ACC112 (cell line): ENCODE results near the gene XRCC5.

Source experiments
- H2AFZ ChIP-seq: fragments of 200-600 bp; sonication (generic); one replicate; pipeline ENCODE4 v1.6.0; 2017; ENCODE audit warnings: antibody characterized with exemption, low read length; ENCODE audit not compliant: unreplicated experiment
- H3K27ac ChIP-seq: fragments of 200-600 bp; sonication (generic); 2 replicates; pipeline ENCODE4 v1.5.1; 2014; ENCODE audit warnings: low read depth, mild to moderate bottlenecking, antibody characterized with exemption, low read length, moderate library complexity
- H3K27me3 ChIP-seq: fragments of 200-600 bp; sonication (generic); 2 replicates; pipeline ENCODE4 v1.6.1; 2014; ENCODE audit warnings: mild to moderate bottlenecking, antibody characterized with exemption, low read length, moderate library complexity, mixed read lengths; ENCODE audit not compliant: insufficient read depth
- H3K36me3 ChIP-seq: fragments of 200-600 bp; sonication (generic); 2 replicates; pipeline ENCODE4 v1.6.1; 2016; ENCODE audit warnings: mild to moderate bottlenecking, antibody characterized with exemption, low read length, moderate library complexity, mixed read lengths; ENCODE audit not compliant: insufficient read depth
- H3K4me1 ChIP-seq: fragments of 200-600 bp; sonication (generic); one replicate; pipeline ENCODE4 v1.6.1; 2016; ENCODE audit warnings: low read length, mixed read lengths; ENCODE audit not compliant: insufficient read depth, unreplicated experiment, control insufficient read depth
- H3K4me3 ChIP-seq: fragments of 200-600 bp; sonication (generic); 2 replicates; pipeline ENCODE4 v1.5.1; 2014; ENCODE audit warnings: mild to moderate bottlenecking, low read depth, low read length
- H3K79me2 ChIP-seq: fragments of 200-600 bp; sonication (generic); one replicate; pipeline ENCODE4 v1.6.0; 2016; ENCODE audit warnings: low read length; ENCODE audit not compliant: control insufficient read depth, unreplicated experiment, insufficient read depth

The XRCC5 gene

DNA sequence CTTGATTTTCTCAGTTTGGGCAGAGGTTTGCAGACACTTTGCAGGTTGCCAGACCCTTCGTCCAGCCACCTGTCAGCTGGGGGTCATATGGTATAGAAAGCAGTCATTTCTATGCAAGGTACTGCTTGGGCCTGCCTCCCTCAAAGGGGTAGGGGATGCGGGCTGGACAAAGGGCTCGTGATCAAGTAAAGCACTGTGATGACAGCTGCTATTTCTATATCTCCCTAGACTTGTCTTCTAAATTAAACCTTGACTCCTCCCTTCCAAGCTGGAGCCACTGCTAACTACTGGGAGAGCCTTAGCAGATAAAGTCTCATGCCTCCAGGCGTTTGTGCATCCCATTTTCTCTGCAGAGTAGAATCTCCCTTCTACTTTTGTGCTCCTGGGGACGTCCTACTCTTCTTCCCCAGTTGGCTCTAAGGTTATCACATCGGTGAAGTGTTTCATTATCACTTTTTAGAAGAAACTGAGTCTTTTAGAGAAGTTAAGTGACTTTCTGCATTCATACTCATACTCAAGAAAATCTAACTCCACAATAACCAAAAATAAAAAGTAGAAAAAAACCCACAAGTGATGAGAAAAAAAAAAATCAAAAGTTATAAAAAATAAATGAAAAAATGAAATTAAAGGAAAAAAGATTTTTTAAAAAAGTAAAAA is 710 bp upstream of the XRCC5 start:
- Histone ChIP-seq H3K79me2 (peaks cover 42% of the 10 kb centered on the region), H3K4me1 (peaks cover 28% of the 10 kb centered on the region), H3K27me3 (no peaks in the 10 kb centered on the region), H2AFZ (no peak overlapping the region), H3K4me3 (peak overlapping the region; percentile 99), H3K36me3 (peaks cover 23% of the 10 kb centered on the region), H3K27ac (peak overlapping the region; percentile 57)

DNA sequence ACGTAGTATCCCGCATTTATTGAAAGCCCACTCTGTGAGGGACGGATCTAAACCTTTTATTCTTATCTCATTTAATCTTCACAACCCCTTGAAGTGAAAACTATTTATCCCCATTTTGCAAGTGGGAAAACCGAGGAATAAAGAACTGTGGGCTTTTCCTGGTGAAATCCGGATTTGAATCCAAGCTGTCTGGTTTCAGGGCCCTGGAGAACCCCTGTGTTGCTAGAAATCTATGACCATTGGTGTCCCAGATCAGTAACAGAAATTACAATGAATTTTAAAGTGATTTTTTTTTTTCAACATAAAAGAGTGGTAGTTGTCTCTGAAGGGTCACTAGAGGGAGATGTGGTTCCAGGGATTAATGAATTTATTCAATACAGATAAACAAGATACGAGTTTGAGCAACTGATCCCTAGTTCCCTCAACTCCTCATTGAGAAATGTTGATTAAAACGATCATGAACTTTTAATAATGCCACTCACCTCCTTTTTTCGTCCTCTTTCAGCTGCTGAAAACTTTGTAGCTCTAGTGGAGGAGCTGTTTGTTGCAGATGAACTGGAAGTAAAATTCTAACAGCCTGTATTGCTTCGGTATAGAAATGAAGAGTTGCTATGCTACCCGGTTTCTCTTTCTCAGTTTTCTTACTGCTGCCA is 940 bp downstream of the XRCC5 start:
- no peaks in the 10 kb centered on the region for H3K27me3 ChIP-seq
- peak overlapping the region; percentile 85 for H2AFZ ChIP-seq
- H3K27ac ChIP-seq = peak overlapping the region; percentile 81

DNA sequence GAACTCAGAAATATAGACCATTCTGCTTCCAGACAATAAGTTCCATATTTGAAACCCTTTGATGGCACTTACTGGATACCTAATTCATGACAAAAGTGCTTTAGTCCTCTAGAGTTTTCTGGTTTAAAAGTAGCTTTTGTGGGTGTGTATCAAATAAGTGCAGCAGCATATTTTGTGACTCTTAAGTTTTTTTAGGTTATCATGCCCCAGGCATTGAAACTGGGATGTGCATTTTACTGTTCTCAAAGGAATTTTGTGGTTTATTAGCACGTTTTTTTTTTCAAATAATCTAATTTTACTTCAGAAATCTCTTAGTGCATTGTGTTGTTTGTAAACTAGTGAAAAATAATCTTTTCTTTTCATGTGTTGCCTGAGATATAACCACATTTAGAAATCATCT is 1.5 kb downstream of the XRCC5 start:
- Histone ChIP-seq H2AFZ (no peak overlapping the region), H3K79me2 (peaks cover 53% of the 10 kb centered on the region), H3K4me3 (peak overlapping the region; percentile 99), H3K27me3 (no peaks in the 10 kb centered on the region), H3K27ac (peak overlapping the region; percentile 81), H3K4me1 (peaks cover 33% of the 10 kb centered on the region), H3K36me3 (peaks cover 25% of the 10 kb centered on the region)

More for the DNA sequence above, 940 bp downstream of the XRCC5 start:
- H3K4me3 ChIP-seq = peak overlapping the region; percentile 99
- peaks cover 29% of the 10 kb centered on the region for H3K4me1 ChIP-seq
- peaks cover 25% of the 10 kb centered on the region for H3K36me3 ChIP-seq
- H3K79me2 ChIP-seq = peaks cover 47% of the 10 kb centered on the region

DNA sequence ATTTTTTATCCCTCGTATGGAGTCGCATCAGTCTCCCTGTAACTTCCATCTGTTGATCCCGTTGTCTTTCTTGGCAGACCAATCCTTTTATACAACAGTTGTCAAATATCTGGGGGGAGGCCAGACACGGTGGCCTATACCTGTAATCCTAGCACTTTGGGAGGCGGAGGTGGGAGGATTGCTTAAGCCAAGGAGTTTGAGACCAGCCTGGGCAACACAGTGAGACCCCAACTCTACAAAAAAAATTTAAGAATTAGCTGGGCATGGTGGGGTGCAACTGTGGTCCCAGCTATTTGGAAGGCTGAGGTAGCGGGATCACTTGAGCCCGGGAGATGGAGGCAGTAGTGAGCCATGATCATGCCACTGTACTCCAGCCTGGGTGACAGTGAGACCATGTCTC is 2.0 kb downstream of the XRCC5 start:
- peaks cover 25% of the 10 kb centered on the region for H3K36me3 ChIP-seq
- H3K27ac ChIP-seq = no peak overlapping the region; the same call in 1 of the 2 replicates
- peaks cover 57% of the 10 kb centered on the region for H3K79me2 ChIP-seq
- H2AFZ ChIP-seq = no peak overlapping the region
- H3K27me3 ChIP-seq = no peaks in the 10 kb centered on the region
- H3K4me3 ChIP-seq = peak overlapping the region; percentile 99
- H3K4me1 ChIP-seq = peaks cover 36% of the 10 kb centered on the region

DNA sequence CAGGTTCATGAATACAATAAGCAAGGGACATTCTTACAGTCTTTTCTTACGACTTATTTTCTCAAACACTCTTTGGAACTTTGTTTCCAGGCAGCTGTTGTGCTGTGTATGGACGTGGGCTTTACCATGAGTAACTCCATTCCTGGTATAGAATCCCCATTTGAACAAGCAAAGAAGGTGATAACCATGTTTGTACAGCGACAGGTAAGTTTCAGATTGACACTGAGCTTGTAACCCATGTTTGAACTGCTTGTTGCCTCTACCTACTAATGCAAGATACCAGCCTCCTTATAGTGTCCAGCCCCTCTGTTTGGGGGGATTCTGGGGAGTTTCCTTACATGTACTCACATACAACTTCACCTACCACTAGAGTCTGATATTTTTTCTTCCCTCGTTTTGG is 3.8 kb downstream of the XRCC5 start:
- no peak overlapping the region for H3K4me3 ChIP-seq
- H3K4me1 ChIP-seq = peaks cover 53% of the 10 kb centered on the region
- H3K36me3 ChIP-seq = peaks cover 39% of the 10 kb centered on the region
- no peak overlapping the region for H2AFZ ChIP-seq
- H3K79me2 ChIP-seq = peaks cover 75% of the 10 kb centered on the region
- peak overlapping the region; percentile 13; the same call in 1 of the 2 replicates for H3K27ac ChIP-seq
- no peaks in the 10 kb centered on the region for H3K27me3 ChIP-seq

DNA sequence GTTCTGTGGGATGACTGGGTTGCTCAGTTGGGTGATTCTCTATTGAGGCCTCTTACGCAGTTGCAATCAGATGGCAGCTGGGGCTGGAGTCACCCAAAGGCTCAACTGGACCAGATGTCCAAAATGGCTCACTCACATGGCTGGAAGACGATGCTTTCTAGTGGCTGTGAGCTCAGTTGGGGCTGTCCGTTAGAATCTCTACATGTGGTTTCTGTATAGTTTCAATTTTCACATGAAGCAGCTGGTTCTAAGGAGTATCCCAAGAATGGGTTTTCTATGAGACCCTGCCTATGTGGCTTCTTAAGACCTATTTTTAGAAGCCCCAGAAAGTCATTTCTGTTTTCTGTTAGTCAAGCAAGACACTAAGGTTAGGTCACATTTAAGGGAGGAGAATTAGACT is 4.4 kb downstream of the XRCC5 start:
- H3K27ac ChIP-seq = peak overlapping the region; percentile 13; the same call in 1 of the 2 replicates
- no peak overlapping the region for H3K4me3 ChIP-seq
- peaks cover 46% of the 10 kb centered on the region for H3K36me3 ChIP-seq
- H3K79me2 ChIP-seq = peaks cover 82% of the 10 kb centered on the region
- peaks cover 53% of the 10 kb centered on the region for H3K4me1 ChIP-seq
- H3K27me3 ChIP-seq = no peaks in the 10 kb centered on the region
- no peak overlapping the region for H2AFZ ChIP-seq

DNA sequence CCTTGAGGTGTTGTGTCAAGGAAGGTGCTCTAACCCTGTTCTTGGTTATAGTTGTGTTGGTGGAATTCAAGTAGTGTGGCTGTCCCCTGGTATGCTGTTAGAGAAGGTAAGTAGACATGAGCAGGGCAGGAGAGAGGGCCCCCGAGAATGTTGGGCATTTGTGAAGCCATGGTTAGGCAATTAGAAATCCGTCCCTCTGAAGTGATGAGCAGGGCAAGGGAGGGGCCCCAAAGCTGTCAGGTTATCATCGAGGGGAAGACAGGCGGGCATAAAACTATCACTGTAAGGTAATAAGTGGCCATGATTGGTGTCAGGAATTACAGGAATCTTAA is 5.2 kb downstream of the XRCC5 start:
- H3K27me3 ChIP-seq = no peaks in the 10 kb centered on the region
- H3K4me1 ChIP-seq = peaks cover 53% of the 10 kb centered on the region
- peaks cover 52% of the 10 kb centered on the region for H3K36me3 ChIP-seq
- H3K4me3 ChIP-seq = no peak overlapping the region
- 0 out of 2 replicates have a peak overlapping the region, but pooled peaks have one; percentile 13 for H3K27ac ChIP-seq
- H2AFZ ChIP-seq = no peak overlapping the region
- peaks cover 88% of the 10 kb centered on the region for H3K79me2 ChIP-seq

DNA sequence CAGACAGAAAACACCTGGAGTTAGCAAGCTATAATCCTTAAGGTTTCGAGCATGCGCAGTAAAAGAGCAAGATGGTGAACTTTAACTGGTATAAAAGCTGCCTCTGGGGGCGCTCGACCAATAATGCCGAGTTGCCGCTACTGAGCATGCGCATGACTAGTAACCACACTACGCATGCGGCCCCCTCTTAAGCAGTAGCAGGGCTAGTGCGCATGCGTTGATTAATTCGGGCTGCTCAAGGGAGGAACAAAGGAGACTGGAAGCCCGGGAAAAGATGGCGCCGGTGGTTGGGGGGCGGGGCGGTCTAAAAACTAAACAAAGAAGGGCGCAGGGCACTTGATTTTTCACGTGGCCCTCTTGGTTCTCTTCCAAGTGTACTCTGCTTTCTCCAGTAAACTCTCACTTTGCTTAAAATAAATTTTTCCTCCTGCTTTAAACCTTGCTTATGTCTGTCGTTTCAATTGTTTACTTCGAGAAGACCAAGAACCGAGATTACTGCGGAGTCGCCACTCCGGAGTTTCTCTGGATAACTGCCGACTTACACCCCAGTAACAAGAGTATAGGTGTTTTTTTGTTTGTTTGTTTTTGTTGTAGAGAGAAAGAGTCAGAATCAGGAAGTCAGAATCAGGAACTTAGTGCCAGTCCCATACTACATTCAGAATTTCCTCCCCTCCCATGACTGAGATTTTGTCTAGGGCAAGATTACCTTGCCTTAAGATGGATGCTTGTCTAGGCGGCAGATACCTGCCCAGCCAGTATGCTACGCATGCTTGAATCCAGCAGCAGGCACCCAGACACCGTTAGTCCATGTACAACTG is 5.8 kb downstream of the XRCC5 start:
- H3K4me1 ChIP-seq = peaks cover 53% of the 10 kb centered on the region
- H3K27ac ChIP-seq = peak overlapping the region; percentile 63
- H3K4me3 ChIP-seq = peak overlapping the region; percentile 77
- peak overlapping the region; percentile 56 for H2AFZ ChIP-seq
- H3K79me2 ChIP-seq = peaks cover 88% of the 10 kb centered on the region
- H3K36me3 ChIP-seq = peaks cover 57% of the 10 kb centered on the region
- H3K27me3 ChIP-seq = no peaks in the 10 kb centered on the region

DNA sequence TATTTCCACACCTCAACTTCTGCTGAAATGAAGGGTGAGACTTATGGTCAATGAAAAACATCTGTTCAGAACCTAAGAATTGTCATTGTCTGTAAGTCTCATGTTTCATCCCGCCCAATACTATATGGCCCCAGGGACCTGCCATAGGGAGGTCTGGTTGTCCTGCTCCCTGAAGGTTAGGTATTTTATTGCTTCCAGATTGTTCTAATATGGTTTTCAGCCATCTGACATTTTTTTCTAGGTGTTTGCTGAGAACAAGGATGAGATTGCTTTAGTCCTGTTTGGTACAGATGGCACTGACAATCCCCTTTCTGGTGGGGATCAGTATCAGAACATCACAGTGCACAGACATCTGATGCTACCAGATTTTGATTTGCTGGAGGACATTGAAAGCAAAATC is 7.3 kb downstream of the XRCC5 start:
- no peaks in the 10 kb centered on the region for H3K27me3 ChIP-seq
- no peak overlapping the region for H3K4me3 ChIP-seq
- peaks cover 42% of the 10 kb centered on the region for H3K4me1 ChIP-seq
- H3K79me2 ChIP-seq = peaks cover 79% of the 10 kb centered on the region
- H3K36me3 ChIP-seq = peaks cover 49% of the 10 kb centered on the region
- no peak overlapping the region for H3K27ac ChIP-seq
- H2AFZ ChIP-seq = no peak overlapping the region

DNA sequence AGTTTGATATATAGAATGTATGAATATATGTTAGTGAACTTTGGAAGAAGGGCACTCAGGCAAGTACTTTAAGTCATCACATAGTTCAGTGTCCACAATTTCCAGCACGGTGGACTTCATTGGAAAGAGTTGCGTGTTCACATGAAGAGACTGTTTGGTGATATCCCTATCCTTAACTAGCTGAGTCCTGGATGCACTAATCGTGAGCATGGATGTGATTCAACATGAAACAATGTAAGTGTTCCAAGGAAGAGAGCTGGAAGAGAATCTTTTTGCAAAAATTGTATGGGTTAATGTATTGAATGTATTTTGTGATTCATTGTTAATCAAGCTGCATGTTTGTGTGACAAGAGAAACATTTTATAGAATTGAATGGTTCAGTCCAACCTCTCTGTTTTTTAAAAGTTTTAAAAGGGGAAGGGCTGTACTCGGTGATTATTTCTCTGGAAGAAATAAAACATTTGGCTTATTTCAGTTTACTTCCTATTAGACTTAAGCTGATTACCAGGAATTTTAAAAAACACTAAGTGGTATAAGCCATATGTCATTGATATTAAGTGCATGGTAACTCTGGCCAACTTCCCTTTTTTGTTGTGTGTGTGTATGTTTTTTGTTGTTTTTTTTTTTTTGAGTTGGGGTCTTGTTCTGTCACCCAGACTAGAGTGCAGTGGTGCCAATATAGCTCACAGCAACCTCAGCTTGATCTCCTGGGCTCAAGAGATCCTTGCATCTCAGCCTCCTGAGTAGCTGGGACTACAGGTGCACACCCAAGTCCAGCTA is 8.6 kb downstream of the XRCC5 start:
- no peak overlapping the region for H3K4me3 ChIP-seq
- H3K79me2 ChIP-seq = peaks cover 74% of the 10 kb centered on the region
- H3K4me1 ChIP-seq = peaks cover 28% of the 10 kb centered on the region
- H3K27ac ChIP-seq = no peak overlapping the region
- H3K27me3 ChIP-seq = no peaks in the 10 kb centered on the region
- peaks cover 56% of the 10 kb centered on the region for H3K36me3 ChIP-seq
- H2AFZ ChIP-seq = no peak overlapping the region
